Astrocyte (in vitro differentiated cells and primary cell): Measurements from ENCODE around the gene DENND10.

Source experiments
- CTCF ChIP-seq: IDR thresholded peaks from 2 replicates; pipeline ENCODE4 v1.5.1; 2011; ENCODE audit warnings: low read depth, mild to moderate bottlenecking, inconsistent platforms, low read length, moderate library complexity; ENCODE audit not compliant: insufficient read depth
- EZH2 ChIP-seq: IDR thresholded peaks from 2 replicates; pipeline ENCODE4 v1.6.1; 2012; ENCODE audit warnings: mild to moderate bottlenecking, low read length, inconsistent platforms; ENCODE audit not compliant: insufficient read depth

GRCh38 chr10:119138346-119139306 is 34.7 kb downstream of the DENND10 start:
- TF ChIP-seq EZH2 (no peak), CTCF (no peak)
